Cortex of kidney (tissue), 1 donor: ENCODE data around the gene UBE3C.

Source experiments
- DNase-seq: peaks from one replicate; lab custom pipeline; 2025; lab: John Stamatoyannopoulos, UW

Gene UBE3C

DNA sequence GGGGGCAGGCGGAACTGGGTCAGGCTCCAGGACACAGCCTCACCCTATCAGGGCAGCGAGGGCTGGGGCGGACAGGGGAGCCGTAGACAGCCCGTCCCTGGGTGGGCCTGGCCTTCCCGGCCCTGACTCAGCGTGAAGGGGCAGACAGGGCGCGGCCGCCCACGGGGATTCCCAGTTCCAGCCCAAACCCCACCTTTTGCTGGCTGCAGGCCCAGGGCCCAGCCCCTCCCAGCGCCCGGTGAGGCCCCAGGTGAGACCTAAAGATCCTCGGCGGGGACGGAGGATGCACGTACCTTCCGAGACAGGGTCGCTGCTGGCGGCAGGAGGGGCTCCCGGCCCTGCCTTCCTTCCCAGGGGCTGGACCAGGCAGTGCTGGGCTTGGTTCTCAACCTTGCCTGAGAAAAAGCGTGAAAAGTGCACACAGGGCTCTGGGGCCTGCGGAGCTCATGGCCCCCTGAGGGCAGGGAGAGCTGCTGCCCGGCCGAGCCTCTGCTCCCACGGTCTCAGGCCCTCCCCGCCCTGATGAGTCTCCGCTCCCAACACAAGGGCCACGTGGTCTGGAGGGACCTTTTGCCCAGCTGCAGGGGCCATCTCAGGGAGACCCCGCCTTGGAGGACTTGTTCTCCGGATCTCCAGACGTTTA, 154.2 kb downstream of the UBE3C start:
- DNase-seq: no peak

DNA sequence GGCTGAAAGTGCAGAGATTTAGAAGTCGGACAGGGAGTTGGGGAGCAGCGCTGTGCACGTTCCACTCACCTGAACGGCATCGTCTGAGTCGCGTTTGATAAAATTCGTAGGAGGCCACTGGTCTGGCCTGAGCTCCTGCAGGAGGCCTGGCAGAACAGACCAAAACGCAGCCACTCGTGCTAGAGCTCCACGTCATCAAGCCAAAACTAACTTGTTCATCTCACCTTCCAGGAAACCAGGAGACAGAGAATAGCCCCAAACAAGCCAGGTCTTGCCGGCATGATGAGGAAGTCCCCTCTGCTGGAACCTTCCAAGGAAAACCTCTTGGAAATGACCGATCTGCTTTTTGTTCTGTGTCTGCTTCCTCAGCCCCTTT, 154.7 kb downstream of the UBE3C start:
- DNase-seq: no peak

GRCh38 chr7:157294773-157295172, 156.0 kb downstream of the UBE3C start:
- no peak for DNase-seq

- DNase-seq: no peak
Measured at GRCh38 chr7:157295338-157295737, 156.6 kb downstream of the UBE3C start.

DNA sequence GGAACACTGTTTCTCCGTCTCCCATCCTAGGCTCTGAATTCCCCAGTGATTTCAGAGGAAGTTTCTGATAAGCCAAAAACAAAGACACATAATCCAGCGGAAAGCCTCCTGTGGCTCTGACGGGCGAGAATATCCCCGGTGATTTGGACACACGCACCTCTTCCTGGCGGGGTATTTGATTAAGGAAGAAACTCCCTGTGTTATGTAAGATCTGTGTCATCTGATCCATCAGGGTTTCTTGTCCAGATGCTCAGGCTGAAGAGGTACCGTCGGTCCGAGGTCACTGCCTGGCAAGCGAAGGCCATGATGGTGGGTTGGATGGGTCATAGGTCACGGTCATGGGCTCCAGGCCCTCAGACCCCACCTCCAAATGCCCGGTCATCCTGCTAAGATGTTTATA, 158.5 kb downstream of the UBE3C start:
- no peak for DNase-seq

GRCh38 chr7:157299317-157299612, 160.5 kb downstream of the UBE3C start:
- DNase-seq: no peak

DNA sequence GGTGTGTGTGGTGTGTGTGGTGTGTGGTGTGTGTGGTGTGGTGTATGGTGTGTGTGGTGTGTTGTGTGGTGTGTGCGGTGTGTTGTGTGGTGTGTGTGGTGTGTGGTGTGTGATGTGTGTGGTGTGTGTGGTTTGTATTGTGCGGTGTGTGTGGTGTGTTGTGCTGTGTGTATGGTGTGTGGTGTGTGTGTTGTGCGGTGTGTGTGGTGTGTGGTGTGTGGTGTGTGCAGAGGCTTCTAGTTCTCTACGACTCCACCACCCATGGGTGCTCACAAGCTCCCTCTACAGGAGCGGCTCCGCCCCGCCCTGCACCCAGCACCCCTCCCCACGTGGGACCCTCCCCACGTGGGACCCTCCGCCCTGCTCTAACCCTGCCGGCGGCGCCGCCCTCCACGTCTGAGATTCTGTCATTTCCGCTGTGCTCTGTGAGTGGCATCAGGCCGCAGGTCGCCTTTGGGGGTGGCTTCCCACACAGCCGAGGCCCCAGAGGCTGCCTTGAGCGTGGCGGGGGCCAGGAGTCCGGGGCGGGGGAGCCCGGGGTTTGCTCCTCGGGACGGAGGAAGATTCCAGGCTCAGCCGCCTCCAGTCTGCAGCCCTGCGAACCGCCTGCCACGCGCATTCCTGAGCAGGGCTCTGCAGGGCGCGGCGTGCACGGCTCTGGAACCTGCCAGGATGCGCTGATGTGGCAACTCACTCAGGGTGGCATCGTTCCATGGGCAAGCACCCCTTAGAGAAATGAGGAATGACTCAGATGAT, 161.1 kb downstream of the UBE3C start:
- no peak for DNase-seq

- DNase-seq: no peak
Measured at GRCh38 chr7:157300369-157300825, 161.7 kb downstream of the UBE3C start.

DNA sequence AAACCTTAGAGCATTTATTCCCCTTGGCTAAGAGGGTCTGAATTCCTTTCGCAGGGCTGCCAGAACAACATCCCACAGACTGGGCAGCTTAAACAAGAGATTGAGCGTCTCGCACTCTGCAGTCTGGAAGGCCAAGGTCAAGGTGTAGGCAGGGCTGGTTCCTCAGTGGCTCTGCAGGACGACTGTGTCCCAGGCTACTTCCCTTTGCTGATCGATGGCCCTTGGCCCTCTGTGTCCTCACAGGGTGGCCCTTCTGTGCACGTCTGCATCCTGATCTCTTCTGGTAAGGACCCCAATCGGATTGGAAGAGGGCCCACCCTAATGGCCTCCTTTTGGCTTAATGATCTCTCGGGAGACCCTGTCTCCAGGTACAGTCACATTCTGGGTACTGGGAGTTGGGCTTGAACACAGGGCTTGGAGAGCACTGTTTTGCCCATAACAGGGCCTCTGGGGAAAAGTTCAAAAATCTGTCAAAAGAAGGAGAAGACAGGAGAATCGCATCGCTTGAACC, 162.9 kb downstream of the UBE3C start:
- no peak for DNase-seq

DNA sequence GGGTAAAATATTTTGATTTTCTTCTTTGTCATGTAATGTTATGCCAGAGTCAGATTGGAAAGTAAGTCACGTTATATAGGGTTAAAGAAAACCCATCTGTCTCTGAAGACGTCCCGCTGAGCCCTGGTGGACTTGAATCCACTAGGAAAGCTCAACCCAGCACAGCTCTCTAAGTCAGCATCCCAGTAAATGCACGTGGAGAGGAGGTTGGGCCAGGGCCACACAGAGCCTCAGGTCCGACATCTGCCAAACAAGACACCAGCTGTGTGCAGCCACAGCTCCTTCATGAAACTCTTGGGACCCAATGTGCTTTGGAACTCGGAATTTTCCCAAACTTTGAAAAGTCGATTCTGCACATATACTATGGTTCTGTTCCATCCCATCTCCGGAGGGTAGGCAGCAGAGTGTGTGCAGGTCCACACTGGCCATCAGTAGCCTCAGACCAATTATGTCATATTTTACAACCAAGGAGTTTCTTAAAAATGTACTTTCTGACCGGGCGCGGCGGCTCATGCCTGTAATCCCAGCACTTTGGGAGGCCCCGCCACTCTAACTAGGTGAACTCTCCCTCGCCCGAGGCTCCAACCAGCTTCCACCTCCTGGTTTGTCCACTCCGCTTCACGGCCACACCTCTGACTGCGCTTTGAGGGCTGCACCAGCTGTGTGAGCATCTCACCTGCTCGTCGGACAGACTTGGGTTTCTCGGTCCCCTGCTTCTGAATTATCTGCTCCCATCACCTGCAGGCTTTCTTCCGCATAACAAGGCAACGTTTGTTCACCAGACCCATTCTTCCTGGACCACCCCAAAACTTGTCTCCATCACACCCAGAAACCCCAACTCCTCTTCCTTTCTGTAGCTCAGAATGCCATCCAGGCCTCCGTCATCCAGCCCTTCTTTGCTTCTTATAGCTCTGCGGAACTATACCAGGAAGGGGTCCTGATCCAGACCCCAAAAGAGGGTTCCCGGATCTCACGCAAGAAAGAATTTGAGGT, 168.4 kb downstream of the UBE3C start:
- no peak for DNase-seq

DNA sequence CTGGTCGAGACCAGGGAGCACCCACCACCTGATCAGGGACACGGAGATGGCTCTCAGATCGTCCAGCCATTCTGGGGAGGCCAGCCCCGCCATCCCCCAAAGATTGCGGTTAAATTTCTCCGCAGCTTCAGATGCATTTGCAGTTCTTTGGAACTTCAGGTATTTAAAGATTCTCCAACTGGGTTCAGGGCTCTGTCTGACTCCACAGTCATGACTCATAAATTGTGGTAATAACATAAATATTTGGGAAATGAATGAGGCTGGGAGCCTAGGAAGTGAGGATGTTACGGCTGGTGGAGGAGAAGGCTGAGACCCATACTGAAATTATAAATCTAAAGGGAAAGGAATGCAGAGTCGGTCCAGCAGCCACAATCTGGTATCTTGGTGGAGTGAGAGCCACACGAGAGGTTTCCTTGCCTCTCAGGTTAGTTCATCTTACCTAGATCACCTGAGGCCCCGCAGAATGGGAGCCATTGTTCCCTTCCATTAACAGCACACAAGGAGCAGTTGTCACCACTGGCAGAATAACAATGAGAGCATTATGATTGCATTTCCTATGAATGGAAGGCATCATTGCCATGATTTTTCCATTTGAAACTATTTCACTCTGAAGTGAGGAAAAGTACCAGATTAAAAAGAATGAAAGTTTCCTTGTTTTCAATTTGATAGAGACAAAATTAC, 171.4 kb downstream of the UBE3C start:
- no peak for DNase-seq

DNA sequence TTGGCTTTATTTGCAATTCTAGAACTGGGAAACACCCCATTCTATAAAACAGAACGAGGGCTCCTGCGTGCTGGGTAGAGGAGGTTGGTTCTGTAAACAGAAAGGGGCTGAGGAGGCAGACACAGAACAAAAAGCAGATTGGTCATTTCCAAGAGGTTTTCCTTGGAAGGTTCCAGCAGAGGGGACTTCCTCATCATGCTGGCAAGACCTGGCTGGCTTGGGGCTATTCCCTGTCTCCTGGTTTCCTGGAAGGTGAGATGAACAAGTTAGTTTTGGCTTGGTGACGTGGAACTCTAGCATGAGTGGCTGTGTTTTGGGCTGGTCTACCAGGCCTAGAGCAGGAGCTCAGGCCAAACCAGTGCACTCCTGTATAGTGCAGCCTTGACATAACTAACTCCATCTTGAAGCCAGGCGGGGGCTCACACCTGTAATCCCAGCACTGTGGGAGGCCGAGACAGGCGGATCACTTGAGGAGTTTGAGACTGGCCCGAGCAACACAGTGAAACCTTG, 172.0 kb downstream of the UBE3C start:
- DNase-seq: no peak

DNA sequence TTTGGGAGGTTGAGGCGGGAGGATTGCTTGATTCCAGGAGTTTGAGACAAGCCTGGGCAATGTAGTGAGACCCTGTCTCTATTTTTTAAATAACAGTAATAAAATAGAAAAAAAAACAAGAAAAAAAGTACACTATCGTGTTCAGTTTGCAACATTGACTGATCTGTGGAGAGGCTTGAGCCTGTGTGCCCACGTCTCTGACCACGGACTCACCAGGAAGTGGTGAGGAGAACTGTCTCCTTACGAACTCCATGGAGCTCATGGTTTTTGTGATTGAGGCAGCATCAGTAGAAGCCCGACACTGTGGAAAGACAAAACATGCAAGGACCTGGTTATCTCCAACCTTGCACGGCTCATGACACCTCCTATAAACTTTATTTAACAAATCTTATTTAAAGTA, 174.2 kb downstream of the UBE3C start:
- no peak for DNase-seq

DNA sequence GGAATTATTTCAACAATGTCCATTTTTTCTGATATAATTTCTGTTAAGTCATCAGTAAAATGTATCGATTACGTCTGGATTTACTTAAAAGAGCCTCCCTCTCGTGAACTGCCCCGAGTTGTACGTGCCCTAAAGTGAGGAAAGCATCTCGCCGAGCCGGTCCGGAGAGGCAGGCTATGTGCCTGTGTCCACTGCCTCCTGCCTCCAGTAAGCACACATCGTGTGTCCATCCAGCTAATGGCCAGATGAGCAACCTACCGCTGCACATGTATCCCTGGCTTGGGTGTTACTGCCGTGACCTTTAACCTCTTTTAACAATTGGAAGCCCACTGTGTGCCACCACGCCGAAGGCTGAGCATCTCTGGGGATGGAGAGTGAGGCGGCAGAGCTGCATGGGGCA, 174.9 kb downstream of the UBE3C start:
- DNase-seq: no peak

DNA sequence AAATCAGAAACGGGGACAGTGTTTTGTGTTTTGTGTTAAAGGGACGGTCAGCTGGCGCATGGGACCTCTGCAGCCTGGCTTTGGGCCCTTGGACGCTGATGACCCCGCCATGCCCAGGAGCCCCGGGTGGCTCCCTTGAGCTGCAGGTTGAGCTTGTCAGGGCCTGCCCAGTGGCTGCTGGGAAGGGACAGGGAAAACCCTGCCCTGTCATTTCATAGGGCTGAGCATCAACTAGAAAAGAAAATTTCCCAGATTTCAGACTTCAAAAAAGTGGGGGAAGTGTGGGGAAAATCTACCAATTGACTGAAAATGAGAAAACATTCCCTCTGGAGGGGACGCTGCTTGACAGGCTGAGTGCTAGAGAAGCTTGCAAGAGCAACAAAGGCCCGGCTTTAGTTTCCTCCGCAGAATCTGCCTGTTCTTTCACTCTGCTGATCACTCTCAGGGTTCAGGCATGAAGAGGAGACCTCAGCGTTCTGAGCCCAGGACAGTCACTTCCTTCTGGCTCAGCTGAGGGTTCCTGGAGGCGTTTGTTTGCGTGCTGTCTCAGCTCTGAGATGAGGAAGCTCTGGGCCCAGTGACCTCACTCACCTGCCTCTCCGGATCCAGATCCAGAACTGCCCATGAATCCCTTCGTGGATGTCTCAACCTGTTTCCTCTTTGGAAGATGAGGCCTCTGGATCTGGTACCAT, 179.4 kb downstream of the UBE3C start:
- no peak for DNase-seq
